ENCODE results near the gene DNASE1L3. TPM values are rescaled to one million over a fixed set of nuclear protein-coding genes. Genes with fewer than 3 reads are reported as not detected.
A peak's percentile ranks its signal among the peaks of the same experiment; 100 is the strongest.

DNASE1L3 gene
- total and polyA plus RNA-seq, 2 of the 13 experiments (the other 11 are each of a cell fraction or from before 2014, with no cell fraction given), result 0.86 to 1.7 TPM

DNA sequence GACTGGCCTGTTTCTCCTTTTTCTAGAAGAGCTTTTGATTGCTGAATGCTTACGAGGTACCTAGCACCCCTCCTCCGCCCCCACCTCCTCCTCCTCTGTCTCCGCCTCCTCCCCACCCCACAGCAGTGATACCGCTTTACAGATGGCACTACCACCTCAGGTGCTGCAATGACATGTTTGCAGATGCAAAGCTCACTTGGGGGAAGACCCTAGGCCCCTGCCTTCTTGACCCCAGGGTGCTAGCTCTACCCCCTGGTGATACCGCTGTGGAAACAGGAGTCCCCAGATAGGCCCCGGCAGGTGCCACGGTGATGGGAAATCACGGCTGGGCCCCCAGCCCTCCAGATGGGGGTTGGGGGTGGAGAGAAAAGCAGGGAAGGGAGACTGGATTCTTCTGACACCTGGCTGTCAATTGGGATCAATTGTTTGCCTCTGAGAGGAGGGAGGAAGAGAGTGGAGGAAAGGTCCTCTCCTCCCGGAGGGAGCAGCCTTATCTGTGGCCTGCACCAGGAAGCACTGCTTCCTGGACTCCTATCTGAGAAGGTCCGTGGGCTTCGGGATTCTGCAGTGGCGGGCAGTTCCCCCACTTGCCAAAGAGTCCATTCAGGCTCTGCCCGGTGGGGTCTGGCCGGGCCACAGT, 37.6 kb downstream of the DNASE1L3 start (continued):
- no peak for TF ChIP-seq MTF1 (CRISPR knock-in tag; IDR thresholded peaks at IDR 0.05)
- no peak for TF ChIP-seq NBN (conservative IDR thresholded peaks at IDR 0.05)
- TF ChIP-seq JDP2 (CRISPR knock-in tag; IDR thresholded peaks at IDR 0.05; ENCODE audit: borderline replicate concordance), result no peak; the same call in 1 of the 2 replicates
- no peak for TF ChIP-seq HOXA7 (CRISPR knock-in tag; IDR thresholded peaks at IDR 0.05)
- no peak for TF ChIP-seq AHR (CRISPR knock-in tag; IDR thresholded peaks at IDR 0.05)
- TF ChIP-seq SMAD1 (CRISPR knock-in tag; IDR thresholded peaks at IDR 0.05; ENCODE audit: borderline replicate concordance, low read depth), result 0 out of 2 replicates have a peak, but pooled peaks have one; percentile 74
- TF ChIP-seq EEA1 (CRISPR knock-in tag; IDR thresholded peaks at IDR 0.05; ENCODE audit: borderline replicate concordance), result no peak
- TF ChIP-seq, protein P1, sequence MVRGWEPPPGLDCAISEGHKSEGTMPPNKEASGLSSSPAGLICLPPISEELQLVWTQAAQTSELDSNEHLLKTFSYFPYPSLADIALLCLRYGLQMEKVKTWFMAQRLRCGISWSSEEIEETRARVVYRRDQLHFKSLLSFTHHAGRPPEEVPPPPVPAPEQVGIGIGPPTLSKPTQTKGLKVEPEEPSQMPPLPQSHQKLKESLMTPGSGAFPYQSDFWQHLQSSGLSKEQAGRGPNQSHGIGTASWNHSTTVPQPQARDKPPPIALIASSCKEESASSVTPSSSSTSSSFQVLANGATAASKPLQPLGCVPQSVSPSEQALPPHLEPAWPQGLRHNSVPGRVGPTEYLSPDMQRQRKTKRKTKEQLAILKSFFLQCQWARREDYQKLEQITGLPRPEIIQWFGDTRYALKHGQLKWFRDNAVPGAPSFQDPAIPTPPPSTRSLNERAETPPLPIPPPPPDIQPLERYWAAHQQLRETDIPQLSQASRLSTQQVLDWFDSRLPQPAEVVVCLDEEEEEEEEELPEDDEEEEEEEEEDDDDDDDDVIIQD (CRISPR knock-in tag; IDR thresholded peaks at IDR 0.05; ENCODE audit: low read depth), result no peak
- TF ChIP-seq FOXA1 (IDR thresholded peaks at IDR 0.05), result no peak
- no peak for TF ChIP-seq FOXA1 (CRISPR knock-in tag; IDR thresholded peaks at IDR 0.05)
- TF ChIP-seq ZNF775 (CRISPR knock-in tag; IDR thresholded peaks at IDR 0.05; ENCODE audit: borderline replicate concordance), result no peak
- no peak for TF ChIP-seq HNRNPK (IDR thresholded peaks at IDR 0.05; ENCODE audit: low read depth, low read length, poor library complexity, severe bottlenecking)
- TF ChIP-seq EHMT2 (IDR thresholded peaks at IDR 0.05; ENCODE audit: borderline replicate concordance, low read depth, low read length), result no peak
- TF ChIP-seq MEF2D (CRISPR knock-in tag; IDR thresholded peaks at IDR 0.05), result no peak
- TF ChIP-seq, protein P2, sequence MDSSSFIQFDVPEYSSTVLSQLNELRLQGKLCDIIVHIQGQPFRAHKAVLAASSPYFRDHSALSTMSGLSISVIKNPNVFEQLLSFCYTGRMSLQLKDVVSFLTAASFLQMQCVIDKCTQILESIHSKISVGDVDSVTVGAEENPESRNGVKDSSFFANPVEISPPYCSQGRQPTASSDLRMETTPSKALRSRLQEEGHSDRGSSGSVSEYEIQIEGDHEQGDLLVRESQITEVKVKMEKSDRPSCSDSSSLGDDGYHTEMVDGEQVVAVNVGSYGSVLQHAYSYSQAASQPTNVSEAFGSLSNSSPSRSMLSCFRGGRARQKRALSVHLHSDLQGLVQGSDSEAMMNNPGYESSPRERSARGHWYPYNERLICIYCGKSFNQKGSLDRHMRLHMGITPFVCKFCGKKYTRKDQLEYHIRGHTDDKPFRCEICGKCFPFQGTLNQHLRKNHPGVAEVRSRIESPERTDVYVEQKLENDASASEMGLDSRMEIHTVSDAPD (CRISPR knock-in tag; IDR thresholded peaks at IDR 0.05), result peak; percentile 71
- TF ChIP-seq GATA4 (IDR thresholded peaks at IDR 0.05; ENCODE audit: borderline replicate concordance, low read depth), result no peak
- TF ChIP-seq EP300 (IDR thresholded peaks at IDR 0.05; ENCODE audit: low read depth in 2 of 2, low read length in 2 of 2), result peak in 1 of 2 experiments; percentile 50; a peak in 1 of 4 replicates
- no peak for TF ChIP-seq EP300 (CRISPR knock-in tag; IDR thresholded peaks at IDR 0.05; ENCODE audit: borderline replicate concordance)
- TF ChIP-seq HOXA9 (CRISPR knock-in tag; IDR thresholded peaks at IDR 0.05; ENCODE audit: borderline replicate concordance), result no peak
- TF ChIP-seq, protein P3, sequence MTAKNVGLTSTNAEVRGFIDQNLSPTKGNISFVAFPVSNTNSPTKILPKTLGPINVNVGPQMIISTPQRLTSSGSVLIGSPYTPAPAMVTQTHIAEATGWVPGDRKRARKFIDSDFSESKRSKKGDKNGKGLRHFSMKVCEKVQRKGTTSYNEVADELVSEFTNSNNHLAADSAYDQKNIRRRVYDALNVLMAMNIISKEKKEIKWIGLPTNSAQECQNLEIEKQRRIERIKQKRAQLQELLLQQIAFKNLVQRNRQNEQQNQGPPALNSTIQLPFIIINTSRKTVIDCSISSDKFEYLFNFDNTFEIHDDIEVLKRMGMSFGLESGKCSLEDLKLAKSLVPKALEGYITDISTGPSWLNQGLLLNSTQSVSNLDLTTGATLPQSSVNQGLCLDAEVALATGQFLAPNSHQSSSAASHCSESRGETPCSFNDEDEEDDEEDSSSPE (CRISPR knock-in tag; IDR thresholded peaks at IDR 0.05), result no peak
- no peak for TF ChIP-seq ZNF678 (CRISPR knock-in tag; IDR thresholded peaks at IDR 0.05)
- TF ChIP-seq SALL2 (CRISPR knock-in tag; IDR thresholded peaks at IDR 0.05), result no peak
- TF ChIP-seq ETV5 (CRISPR knock-in tag; IDR thresholded peaks at IDR 0.05; ENCODE audit: borderline replicate concordance), result peak; percentile 11; the same call in 1 of the 2 replicates
- peak; percentile 43; the same call in 1 of the 2 replicates for TF ChIP-seq TCF7 (IDR thresholded peaks at IDR 0.05; ENCODE audit: low read depth)
- no peak for TF ChIP-seq ZNF83 (CRISPR knock-in tag; IDR thresholded peaks at IDR 0.05; ENCODE audit: borderline replicate concordance)
- TF ChIP-seq MIXL1 (CRISPR knock-in tag; IDR thresholded peaks at IDR 0.05), result no peak
